ENCODE measurements around the gene IL1RL1.

The IL1RL1 gene

GRCh38 chr2:102376052-102376591 is 64.8 kb downstream of the IL1RL1 start:
- FAIRE-seq: no peak

GRCh38 chr2:102383722-102384121 is 72.4 kb downstream of the IL1RL1 start:
- no peak for FAIRE-seq

GRCh38 chr2:102385522-102385921 is 74.2 kb downstream of the IL1RL1 start:
- FAIRE-seq: no peak

- no peak for FAIRE-seq
These were observed 74.6 kb downstream of the IL1RL1 start for GRCh38 chr2:102386004-102386403.

GRCh38 chr2:102386867-102387541 is 75.6 kb downstream of the IL1RL1 start:
- no peak for FAIRE-seq

- FAIRE-seq: no peak
These were observed 76.6 kb downstream of the IL1RL1 start for GRCh38 chr2:102387763-102388546.

- FAIRE-seq: no peak
These were observed 80.2 kb downstream of the IL1RL1 start for GRCh38 chr2:102391565-102391964.

- FAIRE-seq: no peak
These were observed 80.7 kb downstream of the IL1RL1 start for GRCh38 chr2:102392096-102392495.

- no peak for FAIRE-seq
These were observed 81.6 kb downstream of the IL1RL1 start for GRCh38 chr2:102392942-102393341.

GRCh38 chr2:102396012-102396411 is 84.6 kb downstream of the IL1RL1 start:
- FAIRE-seq: no peak

- FAIRE-seq: no peak
These were observed 85.8 kb downstream of the IL1RL1 start for GRCh38 chr2:102397209-102397608.

GRCh38 chr2:102399499-102400141 is 88.3 kb downstream of the IL1RL1 start:
- no peak for FAIRE-seq

GRCh38 chr2:102401456-102401855 is 90.1 kb downstream of the IL1RL1 start:
- FAIRE-seq: no peak

Measured in TTC549 (cell line).